CD14-positive monocyte (primary cell): ENCODE measurements around the gene SDK1. TPM values are rescaled to one million over a fixed set of nuclear protein-coding genes. Genes with fewer than 3 reads are reported as not detected.

Experiments used
- DNase-seq, 3 donors: peaks; one replicate each; pipeline ENCODE4 v3.0.0-alpha.2; 2011 to 2022
- H2AFZ ChIP-seq: 2 replicates; pipeline ENCODE4 v1.6.0; 2012; ENCODE audit warnings: mild to moderate bottlenecking, low read depth, low read length, inconsistent platforms; ENCODE audit not compliant: insufficient read depth, poor library complexity, severe bottlenecking
- H3K27ac ChIP-seq, 2 donors: 1 replicate in 1 of 2; 2 replicates in 1 of 2; pipeline ENCODE4 v1.5.1; 2012 to 2013; ENCODE audit warnings: low read length in 2 of 2, control low read depth in 1 of 2, inconsistent platforms in 1 of 2, low read depth in 1 of 2, mild to moderate bottlenecking in 1 of 2
- H3K27me3 ChIP-seq, 2 donors: one replicate each; pipeline versions ENCODE4 v1.6.0 to v1.6.1; 2011 to 2013; ENCODE audit warnings: low read length in 2 of 2; ENCODE audit not compliant: control insufficient read depth in 2 of 2, insufficient read depth in 2 of 2
- H3K36me3 ChIP-seq, 2 donors: replicated peaks in 1 of 2; 1 replicate in 1 of 2; 2 replicates in 1 of 2; pipeline versions ENCODE4 v1.5.1 to v1.6.1; 2012 to 2013; ENCODE audit warnings: low read length in 2 of 2, control low read depth in 1 of 2, inconsistent platforms in 1 of 2, mild to moderate bottlenecking in 1 of 2; ENCODE audit not compliant: insufficient read depth in 2 of 2, control insufficient read depth in 1 of 2
- H3K4me1 ChIP-seq, 2 donors: 1 replicate in 1 of 2; 2 replicates in 1 of 2; pipeline versions ENCODE4 v1.5.1 to v1.6.1; 2012 to 2013; ENCODE audit warnings: low read length in 2 of 2, control low read depth in 1 of 2, inconsistent platforms in 1 of 2, mild to moderate bottlenecking in 1 of 2, moderate library complexity in 1 of 2; ENCODE audit not compliant: insufficient read depth in 2 of 2, control insufficient read depth in 1 of 2
- H3K4me2 ChIP-seq: replicated peaks from 2 replicates; pipeline ENCODE3; 2012; ENCODE audit warnings: low read length, moderate library complexity, mild to moderate bottlenecking; ENCODE audit not compliant: poor library complexity, severe bottlenecking; ENCODE audit errors: extremely low read depth
- H3K4me3 ChIP-seq, 3 experiments: fragments of 200-600 bp in 1 of 3; sonication (generic) in 1 of 3; replicated peaks in 1 of 3; 1 replicate in 2 of 3; 2 replicates in 1 of 3; pipeline ENCODE4 v1.5.1; 2011 to 2013; ENCODE audit warnings: low read length in 3 of 3, mild to moderate bottlenecking in 3 of 3, control low read depth in 2 of 3, low read depth in 2 of 3, inconsistent platforms in 1 of 3, moderate library complexity in 1 of 3
- H3K79me2 ChIP-seq: 2 replicates; pipeline ENCODE4 v1.6.0; 2012; ENCODE audit warnings: mild to moderate bottlenecking, control low read depth, inconsistent platforms, low read length, moderate library complexity; ENCODE audit not compliant: insufficient read depth
- H3K9ac ChIP-seq: 2 replicates; pipeline ENCODE4 v1.6.0; 2017; ENCODE audit warnings: low read length, mild to moderate bottlenecking; ENCODE audit not compliant: insufficient read depth, poor library complexity, severe bottlenecking
- H3K9me3 ChIP-seq, 2 donors: replicated peaks in 1 of 2; 1 replicate in 1 of 2; 2 replicates in 1 of 2; pipeline versions ENCODE4 v1.5.1 to v1.6.1; 2012 to 2013; ENCODE audit warnings: low read length in 2 of 2, control low read depth in 1 of 2; ENCODE audit not compliant: control insufficient read depth in 1 of 2, insufficient read depth in 1 of 2
- H4K20me1 ChIP-seq: 2 replicates; pipeline ENCODE4 v1.6.0; 2012; ENCODE audit warnings: mild to moderate bottlenecking, low read length, control low read depth, moderate library complexity; ENCODE audit not compliant: insufficient read depth
- H3K27ac Mint-ChIP-seq, 7 donors: one replicate each; pipeline ENCODE4 v1.8.0; 2020; ENCODE audit warnings: mild to moderate bottlenecking in 7 of 7, mixed read lengths in 7 of 7, moderate library complexity in 6 of 7, inconsistent platforms in 2 of 7
- H3K27me3 Mint-ChIP-seq, 3 donors: one replicate each; pipeline ENCODE4 v1.8.0; 2021 to 2022; ENCODE audit warnings: low read depth in 3 of 3, mild to moderate bottlenecking in 3 of 3, mixed read lengths in 3 of 3, moderate library complexity in 3 of 3, inconsistent platforms in 1 of 3
- H3K36me3 Mint-ChIP-seq, 2 donors: one replicate each; pipeline ENCODE4 v1.8.0; 2020; ENCODE audit warnings: mixed read lengths in 2 of 2, inconsistent platforms in 1 of 2, mild to moderate bottlenecking in 1 of 2
- H3K4me1 Mint-ChIP-seq: one replicate; pipeline ENCODE4 v1.8.0; 2020; ENCODE audit warnings: mild to moderate bottlenecking, mixed read lengths
- H3K4me3 Mint-ChIP-seq, 2 donors: one replicate each; pipeline ENCODE4 v1.8.0; 2020; ENCODE audit warnings: mild to moderate bottlenecking in 2 of 2, mixed read lengths in 2 of 2, moderate library complexity in 1 of 2
- H3K9me3 Mint-ChIP-seq, 7 donors: one replicate each; pipeline ENCODE4 v1.8.0; 2020 to 2022; ENCODE audit warnings: mixed read lengths in 7 of 7, mild to moderate bottlenecking in 6 of 7, moderate library complexity in 6 of 7, inconsistent platforms in 2 of 7
- WGBS: methylation state at CpG from one replicate; pipeline ENCODE4 v1.1.5; 2013; ENCODE audit warnings: missing lambda C conversion rate; ENCODE audit not compliant: insufficient coverage; 5-methylcytosine and 5-hydroxymethylcytosine counted together
- intact Hi-C, 2 donors: fragments of 100-400 bp; cut with micrococcal nuclease; formaldehyde crosslinking; loops; one replicate each; pipeline versions ENCODE4 v1.15.0 to v1.15.1; 2023
- polyA plus RNA-seq, 3 donors: library from polyadenylated mRNA; depleted of rRNA in 1 of 3; unstranded in 2 of 3; stranded (reverse) in 1 of 3; fragments of 300-500 nt in 2 of 3; fragments of >200 nt in 1 of 3; fragmentation: Illumina TruSeq in 2 of 3; gene quantifications; 1 replicate in 2 of 3; 2 replicates in 1 of 3; pipeline ENCODE4 v1.2.3, GENCODE V29; 2012 to 2021
- TF ChIP-seq, protein P1 (sequence below): fragments of 200-600 bp; IDR thresholded peaks from one replicate; pipeline ENCODE4 v1.8.0; 2022; ENCODE audit warnings: antibody characterized with exemption, mild to moderate bottlenecking

The SDK1 gene
- polyA plus RNA-seq, 3 donors = 0.01 TPM; not detected in 2

DNA sequence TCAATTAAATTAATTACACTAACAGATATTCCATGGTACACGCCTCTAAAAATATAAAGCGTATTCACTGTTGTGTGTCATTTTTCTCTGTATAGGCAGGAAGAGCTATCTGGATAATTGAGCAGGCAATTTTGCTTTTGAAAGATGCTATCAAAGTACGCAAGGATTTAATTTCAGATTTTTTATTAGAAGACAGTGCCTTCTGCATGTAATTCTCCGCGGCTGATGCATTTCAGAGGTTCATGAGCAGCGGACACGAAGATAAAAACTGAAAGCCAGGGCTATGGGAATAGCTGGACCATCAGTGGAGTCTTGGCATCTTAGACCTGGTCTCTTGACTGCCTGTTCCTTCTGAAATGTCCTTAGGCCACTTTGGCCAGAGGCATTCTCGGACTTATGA lies 35.7 kb upstream of the SDK1 start:
- H3K36me3 Mint-ChIP-seq = no peaks in the 10 kb centered on the region
- Histone ChIP-seq H3K4me3 (no peak overlapping the region), H3K27ac (no peak overlapping the region), H3K79me2 (no peaks in the 10 kb centered on the region), H3K27me3 (peaks cover 0 to 3% of the 10 kb centered on the region in 2 donors), H4K20me1 (no peaks in the 10 kb centered on the region), H3K36me3 (no peaks in the 10 kb centered on the region), H2AFZ (no peak overlapping the region), H3K4me1 (no peaks in the 10 kb centered on the region), H3K9me3 (no peaks in the 10 kb centered on the region), H3K4me2 (no peak overlapping the region), H3K9ac (no peak overlapping the region)
- H3K27me3 Mint-ChIP-seq = peaks cover 1 to 4% (median 3%) of the 10 kb centered on the region in 3 donors
- no peaks in the 10 kb centered on the region for H3K4me1 Mint-ChIP-seq
- intact Hi-C loops = no loop called here
- no peak overlapping the region for H3K27ac Mint-ChIP-seq
- H3K9me3 Mint-ChIP-seq = no peaks in the 10 kb centered on the region
- 97% methylated on average over 5 of the region's 8 CpGs for WGBS
- H3K4me3 Mint-ChIP-seq = no peak overlapping the region
- DNase-seq = no peak
- TF ChIP-seq, protein P1, sequence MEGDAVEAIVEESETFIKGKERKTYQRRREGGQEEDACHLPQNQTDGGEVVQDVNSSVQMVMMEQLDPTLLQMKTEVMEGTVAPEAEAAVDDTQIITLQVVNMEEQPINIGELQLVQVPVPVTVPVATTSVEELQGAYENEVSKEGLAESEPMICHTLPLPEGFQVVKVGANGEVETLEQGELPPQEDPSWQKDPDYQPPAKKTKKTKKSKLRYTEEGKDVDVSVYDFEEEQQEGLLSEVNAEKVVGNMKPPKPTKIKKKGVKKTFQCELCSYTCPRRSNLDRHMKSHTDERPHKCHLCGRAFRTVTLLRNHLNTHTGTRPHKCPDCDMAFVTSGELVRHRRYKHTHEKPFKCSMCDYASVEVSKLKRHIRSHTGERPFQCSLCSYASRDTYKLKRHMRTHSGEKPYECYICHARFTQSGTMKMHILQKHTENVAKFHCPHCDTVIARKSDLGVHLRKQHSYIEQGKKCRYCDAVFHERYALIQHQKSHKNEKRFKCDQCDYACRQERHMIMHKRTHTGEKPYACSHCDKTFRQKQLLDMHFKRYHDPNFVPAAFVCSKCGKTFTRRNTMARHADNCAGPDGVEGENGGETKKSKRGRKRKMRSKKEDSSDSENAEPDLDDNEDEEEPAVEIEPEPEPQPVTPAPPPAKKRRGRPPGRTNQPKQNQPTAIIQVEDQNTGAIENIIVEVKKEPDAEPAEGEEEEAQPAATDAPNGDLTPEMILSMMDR = no peak

DNA sequence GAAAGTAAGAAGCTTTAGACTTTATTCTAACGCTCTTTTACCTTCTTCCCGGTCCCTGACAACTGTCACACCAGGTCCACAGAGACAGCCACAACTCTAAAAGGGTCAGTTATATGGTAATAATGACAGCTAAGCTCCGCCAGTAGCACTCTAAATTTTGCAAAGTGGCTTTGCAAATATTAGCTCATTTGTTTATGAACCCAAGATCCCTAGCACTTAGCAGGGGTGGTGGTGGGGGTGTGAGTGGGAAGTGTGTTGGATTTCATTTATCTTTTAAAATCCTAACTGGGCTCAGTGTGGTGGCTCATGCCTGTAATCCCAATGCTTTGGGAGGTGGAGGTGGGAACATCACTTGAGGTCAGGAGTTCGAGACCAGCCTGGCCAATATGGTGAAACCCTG lies 34.8 kb upstream of the SDK1 start:
- Histone ChIP-seq H3K4me1 (no peaks in the 10 kb centered on the region), H3K4me2 (no peak overlapping the region), H2AFZ (no peak overlapping the region), H3K9ac (no peak overlapping the region), H3K27me3 (peaks cover 0 to 3% of the 10 kb centered on the region in 2 donors), H3K27ac (no peak overlapping the region), H4K20me1 (no peaks in the 10 kb centered on the region), H3K4me3 (no peak overlapping the region), H3K79me2 (no peaks in the 10 kb centered on the region), H3K9me3 (no peaks in the 10 kb centered on the region), H3K36me3 (no peaks in the 10 kb centered on the region)
- DNase-seq = no peak
- TF ChIP-seq, protein P1 = no peak
- Mint-ChIP-seq H3K4me1 (no peaks in the 10 kb centered on the region), H3K27ac (no peak overlapping the region), H3K4me3 (no peak overlapping the region), H3K9me3 (no peaks in the 10 kb centered on the region), H3K36me3 (no peaks in the 10 kb centered on the region), H3K27me3 (peaks cover 1 to 3% (median 3%) of the 10 kb centered on the region in 3 donors)
- WGBS = no CpG with 5 or more reads among the region's 4 CpGs
- intact Hi-C loops = no loop called here
